GM18951 (cell line): ENCODE data around the gene PCDHGA10.
"Not testable (repeated sequence)": the region's sequence is repeated elsewhere in the genome, so short reads cannot be mapped to it uniquely, and the experiment has no call there.

Source experiments
- POLR2A ChIP-seq: IDR thresholded peaks from 4 replicates; pipeline ENCODE4 v1.6.1; 2011; ENCODE audit warnings: mild to moderate bottlenecking; ENCODE audit not compliant: insufficient read length, insufficient read depth; ENCODE audit errors: extremely low read depth
- in situ Hi-C: fragments of 300-500 bp; cut with MboI; formaldehyde crosslinking; loops from one replicate; pipeline ENCODE4 v1.12.0; 2022; ENCODE audit warnings: low sequenced_read_pairs, mixed read lengths, inconsistent platforms; ENCODE audit not compliant: unreplicated experiment

PCDHGA10 gene

GRCh38 chr5:141420855-141421488, 8.2 kb downstream of the PCDHGA10 start, which contains the start of gene PCDHGA11:
Gene PCDHGA11, plus strand, starts transcription at chr5:141421051. Its CDS starts 177 bp downstream, at chr5:141421228.
- in situ Hi-C loops = no loop called here
- TF ChIP-seq POLR2A = no peak

- in situ Hi-C loops = no loop called here
- no peak for TF ChIP-seq POLR2A
Measured at GRCh38 chr5:141421489-141421855, 8.7 kb downstream of the PCDHGA10 start.

GRCh38 chr5:141422742-141423291, 10.0 kb downstream of the PCDHGA10 start:
- no peak for TF ChIP-seq POLR2A
- in situ Hi-C loops = no loop called here

GRCh38 chr5:141427783-141428426, 15.1 kb downstream of the PCDHGA10 start:
- TF ChIP-seq POLR2A = no peak
- in situ Hi-C loops = no loop called here

- TF ChIP-seq POLR2A = no peak
- in situ Hi-C loops = no loop called here
Measured at GRCh38 chr5:141430332-141431113, 17.7 kb downstream of the PCDHGA10 start, which contains the start of gene PCDHGA12. Gene PCDHGA12, plus strand, starts transcription at chr5:141430507. Its CDS starts 253 bp downstream, at chr5:141430760.

GRCh38 chr5:141431286-141431685, 18.5 kb downstream of the PCDHGA10 start:
- in situ Hi-C loops = no loop called here
- TF ChIP-seq POLR2A = peak; percentile 44

- in situ Hi-C loops = not testable (repeated sequence)
Measured at GRCh38 chr5:141432308-141432707, 19.5 kb downstream of the PCDHGA10 start.

- in situ Hi-C loops = not testable (repeated sequence)
Measured at GRCh38 chr5:141432726-141433125, 19.9 kb downstream of the PCDHGA10 start.

- in situ Hi-C loops = no loop called here
Measured at GRCh38 chr5:141434006-141434405, 21.2 kb downstream of the PCDHGA10 start.

GRCh38 chr5:141437221-141437620, 24.4 kb downstream of the PCDHGA10 start:
- in situ Hi-C loops = no loop called here

More at GRCh38 chr5:141434006-141434405, 21.2 kb downstream of the PCDHGA10 start:
- TF ChIP-seq POLR2A = no peak

GRCh38 chr5:141439411-141440141, 26.8 kb downstream of the PCDHGA10 start:
- in situ Hi-C loops = no loop called here
- TF ChIP-seq POLR2A = no peak

More at GRCh38 chr5:141437221-141437620, 24.4 kb downstream of the PCDHGA10 start:
- TF ChIP-seq POLR2A = no peak

- no peak for TF ChIP-seq POLR2A
- in situ Hi-C loops = no loop called here
Measured at GRCh38 chr5:141440341-141440740, 27.6 kb downstream of the PCDHGA10 start.
